Ectodermal cell (in vitro differentiated cells): ENCODE results near the gene TEX10.

Source experiments
- H3K27ac ChIP-seq: 2 replicates; pipeline ENCODE4 v1.7.0; 2013; ENCODE audit warnings: mild to moderate bottlenecking, low read depth, low read length; ENCODE audit not compliant: insufficient read depth, poor library complexity, severe bottlenecking
- H3K27me3 ChIP-seq: 2 replicates; pipeline ENCODE4 v1.7.0; 2013; ENCODE audit warnings: mild to moderate bottlenecking, low read length; ENCODE audit not compliant: insufficient read depth, control insufficient read depth, poor library complexity, severe bottlenecking
- H3K36me3 ChIP-seq: one replicate; pipeline ENCODE4 v1.7.0; 2013; ENCODE audit warnings: low read length; ENCODE audit not compliant: control insufficient read depth, insufficient read depth
- H3K4me1 ChIP-seq: one replicate; pipeline ENCODE4 v1.7.0; 2013; ENCODE audit warnings: low read length; ENCODE audit not compliant: control insufficient read depth, insufficient read depth
- H3K4me3 ChIP-seq: 2 replicates; pipeline ENCODE4 v1.7.0; 2013; ENCODE audit warnings: low read depth, low read length, control low read depth; ENCODE audit not compliant: insufficient read depth
- H3K9me3 ChIP-seq: 2 replicates; pipeline ENCODE4 v1.7.0; 2013; ENCODE audit warnings: mild to moderate bottlenecking, low read length, moderate library complexity; ENCODE audit not compliant: control insufficient read depth
- WGBS, 2 experiments: methylation state at CpG; one replicate each; pipeline ENCODE4 v1.1.7; 2013; ENCODE audit warnings: missing lambda C conversion rate in 2 of 2; 5-methylcytosine and 5-hydroxymethylcytosine counted together

Gene TEX10

GRCh38 chr9:100269656-100270055, 83.1 kb downstream of the TEX10 start:
- WGBS, 2 experiments: 100% methylated on average over 1 of the region's 1 CpG
- no peaks in the 10 kb centered on the region for H3K27me3 ChIP-seq
- H3K4me1 ChIP-seq: no peaks in the 10 kb centered on the region
- H3K4me3 ChIP-seq: no peak overlapping the region
- H3K27ac ChIP-seq: no peak overlapping the region
- H3K36me3 ChIP-seq: no peaks in the 10 kb centered on the region
- no peaks in the 10 kb centered on the region for H3K9me3 ChIP-seq

GRCh38 chr9:100268271-100268670, 84.5 kb downstream of the TEX10 start:
- WGBS, 2 experiments: 94% methylated on average over 4 of the region's 4 CpGs
- no peaks in the 10 kb centered on the region for H3K36me3 ChIP-seq
- no peaks in the 10 kb centered on the region for H3K4me1 ChIP-seq

GRCh38 chr9:100267211-100267610, 85.5 kb downstream of the TEX10 start:
- no peaks in the 10 kb centered on the region for H3K27me3 ChIP-seq
- no peaks in the 10 kb centered on the region for H3K9me3 ChIP-seq
- H3K36me3 ChIP-seq: no peaks in the 10 kb centered on the region
- H3K4me3 ChIP-seq: no peak overlapping the region
- H3K4me1 ChIP-seq: no peaks in the 10 kb centered on the region
- WGBS, 2 experiments: 93 to 95% methylated on average over 3 of the region's 3 CpGs
- no peak overlapping the region for H3K27ac ChIP-seq

More at GRCh38 chr9:100268271-100268670, 84.5 kb downstream of the TEX10 start:
- Histone ChIP-seq H3K4me3 (no peak overlapping the region), H3K27me3 (no peaks in the 10 kb centered on the region), H3K9me3 (no peaks in the 10 kb centered on the region), H3K27ac (no peak overlapping the region)
